IPS DF 6.9 (cell line): ENCODE results near the gene ANKRD18B.
"Not testable (repeated sequence)": the region's sequence is repeated elsewhere in the genome, so short reads cannot be mapped to it uniquely, and the experiment has no call there.

Source experiments
- DNase-seq: peaks from one replicate; pipeline ENCODE4 v3.0.0-alpha.2; 2013; ENCODE audit warnings: low read depth, low spot score
- H3K27ac ChIP-seq: one replicate; pipeline ENCODE4 v1.5.1; 2013; ENCODE audit warnings: low read length, control low read depth
- H3K27me3 ChIP-seq: 2 replicates; pipeline ENCODE4 v1.6.1; 2013; ENCODE audit warnings: mild to moderate bottlenecking, low read length; ENCODE audit not compliant: control insufficient read depth, insufficient read depth
- H3K36me3 ChIP-seq: 2 replicates; pipeline ENCODE4 v1.6.1; 2013; ENCODE audit warnings: low read length; ENCODE audit not compliant: control insufficient read depth, insufficient read depth
- H3K4me1 ChIP-seq: 2 replicates; pipeline ENCODE4 v1.6.1; 2013; ENCODE audit warnings: low read length; ENCODE audit not compliant: control insufficient read depth, insufficient read depth
- H3K4me3 ChIP-seq: 2 replicates; pipeline ENCODE4 v1.5.1; 2013; ENCODE audit warnings: mild to moderate bottlenecking, low read length
- H3K9me3 ChIP-seq: 2 replicates; pipeline ENCODE4 v1.6.1; 2013; ENCODE audit warnings: low read length, inconsistent platforms; ENCODE audit not compliant: control insufficient read depth, insufficient read depth
- WGBS: extraction: QIAGEN DNeasy Blood & Tissue Kit; methylation state at CpG from one replicate; pipeline ENCODE4 v1.1.7; 2013; ENCODE audit warnings: mixed read lengths, missing lambda C conversion rate; ENCODE audit not compliant: insufficient read length, insufficient coverage; 5-methylcytosine and 5-hydroxymethylcytosine counted together

The ANKRD18B gene

DNA sequence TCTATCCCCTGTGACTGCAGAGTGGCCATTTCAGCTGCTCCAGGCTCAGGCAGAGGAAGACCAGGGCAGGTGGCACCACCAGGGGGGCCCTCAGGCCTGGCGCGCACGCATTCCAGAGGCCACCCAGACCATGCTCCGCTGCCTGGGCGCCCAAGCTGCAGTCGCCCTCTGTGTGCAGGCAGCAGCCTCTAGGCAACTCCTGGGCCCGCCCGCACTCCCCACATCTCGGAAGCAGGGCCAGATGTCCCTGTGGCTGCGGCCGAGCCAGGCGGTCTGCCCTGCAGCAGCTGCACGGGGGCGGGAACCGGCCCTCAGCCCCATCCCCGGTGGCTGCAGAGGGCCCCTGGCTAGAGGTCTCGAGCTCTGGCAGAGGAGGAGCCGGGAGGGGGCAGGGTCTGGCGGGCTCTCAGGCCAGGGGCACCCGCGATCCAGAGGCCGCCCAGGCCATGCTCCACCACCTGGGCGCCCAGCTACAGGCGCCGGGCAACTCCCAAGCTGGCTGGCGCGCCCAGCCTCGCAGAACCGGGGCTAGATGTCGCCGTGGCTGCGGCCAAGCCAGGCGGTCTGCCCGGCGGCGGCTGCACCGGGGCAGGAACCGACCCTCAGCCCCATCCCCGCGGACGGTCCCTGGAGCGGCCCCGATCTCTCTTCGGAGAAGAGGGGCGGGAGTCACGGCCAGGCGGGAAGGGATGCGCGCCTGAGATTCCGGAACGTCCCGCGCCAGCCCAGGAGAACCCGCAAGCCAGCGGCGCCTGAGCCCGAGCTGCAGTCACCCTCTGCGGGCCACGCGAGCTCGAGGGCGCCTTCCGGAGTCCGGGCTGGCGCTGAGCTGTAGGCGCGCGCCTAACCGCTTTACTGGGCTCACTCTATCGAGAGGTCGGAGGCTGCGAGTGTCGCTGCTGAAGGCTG, at the start of gene ANKRD18B:
TSS of gene ANKRD18B (plus strand) at position 855 of the 909 bp plus-strand sequence. CDS start 239 bp downstream, outside the sequence.
- not testable (repeated sequence) for H3K4me1 ChIP-seq, H3K27me3 ChIP-seq, H3K27ac ChIP-seq, DNase-seq, H3K9me3 ChIP-seq, H3K36me3 ChIP-seq
- peak within 1 kb of the TSS; percentile 66; the same call in 1 of the 2 replicates for H3K4me3 ChIP-seq
- WGBS: no CpG with 5 or more reads among the region's 73 CpGs

DNA sequence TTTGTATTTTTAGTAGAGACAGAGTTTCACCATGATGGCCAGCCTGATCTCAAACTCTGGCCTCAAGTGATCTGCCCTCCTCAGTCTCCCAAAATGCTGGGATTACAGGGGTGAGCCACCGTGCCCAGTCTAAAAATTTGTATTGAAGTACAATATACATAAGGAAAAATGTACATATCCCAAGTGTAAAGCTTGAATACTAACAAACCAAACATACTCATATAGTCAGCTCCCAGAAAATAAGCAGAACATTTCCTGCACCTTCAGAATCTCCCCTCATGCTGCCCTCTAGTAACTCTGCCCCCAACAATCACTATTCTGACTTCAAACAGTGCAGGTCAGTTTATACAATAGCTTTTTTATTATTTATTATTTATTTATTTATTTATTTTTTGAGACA, 48.7 kb upstream of the ANKRD18B start:
- H3K36me3 ChIP-seq: no peaks in the 10 kb centered on the region
- H3K4me3 ChIP-seq: no peak overlapping the region
- H3K9me3 ChIP-seq: no peaks in the 10 kb centered on the region
- no peaks in the 10 kb centered on the region for H3K27me3 ChIP-seq
- H3K4me1 ChIP-seq: no peaks in the 10 kb centered on the region
- DNase-seq: no peak
- H3K27ac ChIP-seq: no peak overlapping the region
- WGBS: no CpG with 5 or more reads among the region's 1 CpG

DNA sequence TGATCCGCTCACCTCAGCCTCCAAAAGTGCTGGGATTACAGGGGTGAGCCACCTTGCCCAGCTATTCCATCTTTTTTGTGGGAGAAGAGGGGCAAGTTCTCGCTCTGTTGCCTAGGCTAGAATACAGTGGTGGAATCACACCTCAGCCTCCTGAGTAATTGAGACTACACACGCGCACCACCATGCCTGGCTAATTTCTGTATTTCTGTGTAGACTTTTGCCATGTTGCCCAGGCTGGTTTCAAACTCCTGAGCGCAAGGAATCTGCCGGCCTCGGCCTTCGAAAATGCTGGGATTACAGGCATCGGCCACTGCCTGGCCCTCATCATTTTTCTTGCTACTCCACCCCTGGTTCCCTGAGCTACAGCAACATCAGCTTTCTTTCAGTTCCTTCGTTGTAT, 47.5 kb upstream of the ANKRD18B start:
- Histone ChIP-seq H3K4me1 (no peaks in the 10 kb centered on the region), H3K4me3 (no peak overlapping the region), H3K27me3 (no peaks in the 10 kb centered on the region), H3K36me3 (no peaks in the 10 kb centered on the region), H3K27ac (no peak overlapping the region), H3K9me3 (no peaks in the 10 kb centered on the region)
- DNase-seq: no peak
- WGBS: no CpG with 5 or more reads among the region's 10 CpGs

DNA sequence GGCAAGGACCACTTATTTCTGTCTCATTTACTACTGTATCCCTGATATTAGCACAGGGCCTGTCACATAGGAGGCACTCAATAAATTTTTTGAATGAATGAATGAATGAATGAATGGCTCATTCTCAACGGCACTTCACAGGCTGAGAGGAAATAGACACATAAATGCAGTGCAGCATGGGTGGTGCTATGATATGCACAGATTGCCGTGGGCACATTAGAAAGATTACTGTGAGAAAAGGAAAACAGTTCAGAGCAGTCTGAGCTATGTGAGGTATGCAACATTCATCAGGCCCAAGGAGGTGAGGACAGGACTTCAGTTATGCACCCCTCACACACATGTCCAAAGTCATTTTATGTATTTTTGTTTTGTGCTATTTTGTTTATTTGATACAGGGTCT, 43.9 kb upstream of the ANKRD18B start:
- no peak overlapping the region for H3K27ac ChIP-seq
- WGBS: no CpG with 5 or more reads among the region's 2 CpGs

DNA sequence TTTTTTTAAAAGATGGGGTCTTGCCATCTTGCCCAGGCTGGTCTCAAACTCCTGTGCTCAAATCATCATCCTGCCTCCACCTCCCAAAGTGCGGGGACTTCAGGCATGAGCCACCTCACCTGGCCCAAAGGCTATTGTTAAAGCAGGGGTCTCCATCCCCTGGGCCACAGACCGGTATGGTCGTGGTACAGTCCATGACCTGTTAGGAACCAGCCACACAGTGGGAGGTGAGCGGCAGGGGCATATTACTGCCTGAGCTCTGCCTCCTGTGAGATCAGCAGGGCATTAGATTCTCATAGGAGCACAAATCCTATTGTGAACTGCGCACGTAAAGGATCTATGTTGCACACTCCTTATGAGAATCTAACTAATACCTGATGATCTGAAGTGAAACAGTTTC, 43.1 kb upstream of the ANKRD18B start:
- Histone ChIP-seq H3K4me1 (no peaks in the 10 kb centered on the region), H3K27ac (no peak overlapping the region), H3K9me3 (no peaks in the 10 kb centered on the region), H3K36me3 (no peaks in the 10 kb centered on the region), H3K27me3 (no peaks in the 10 kb centered on the region), H3K4me3 (no peak overlapping the region)
- WGBS: no CpG with 5 or more reads among the region's 6 CpGs
- DNase-seq: no peak

More for the DNA sequence above, 43.9 kb upstream of the ANKRD18B start:
- Histone ChIP-seq H3K4me1 (no peaks in the 10 kb centered on the region), H3K27me3 (no peaks in the 10 kb centered on the region), H3K36me3 (no peaks in the 10 kb centered on the region), H3K9me3 (no peaks in the 10 kb centered on the region), H3K4me3 (no peak overlapping the region)
- no peak for DNase-seq

DNA sequence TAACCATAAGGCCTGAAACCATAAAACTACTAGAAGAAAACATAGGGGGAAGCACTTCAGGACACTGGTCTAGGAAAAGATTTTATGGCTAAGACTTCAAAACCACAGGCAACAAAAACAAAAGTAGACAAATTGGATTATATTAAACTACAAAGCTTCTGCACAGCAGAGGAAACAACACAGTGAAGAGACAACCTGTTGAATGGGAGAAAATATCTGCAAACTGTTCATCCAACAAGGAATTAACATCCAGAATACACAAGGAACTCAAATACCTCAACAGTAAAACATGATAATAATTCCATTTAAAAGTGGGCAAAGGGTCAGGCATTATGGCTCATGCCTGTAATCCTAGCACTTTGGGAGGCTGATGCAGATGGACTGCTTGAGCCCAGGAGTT, 38.7 kb upstream of the ANKRD18B start:
- not testable (repeated sequence) for H3K36me3 ChIP-seq, H3K27ac ChIP-seq, H3K4me3 ChIP-seq, H3K4me1 ChIP-seq, DNase-seq, H3K27me3 ChIP-seq, H3K9me3 ChIP-seq

DNA sequence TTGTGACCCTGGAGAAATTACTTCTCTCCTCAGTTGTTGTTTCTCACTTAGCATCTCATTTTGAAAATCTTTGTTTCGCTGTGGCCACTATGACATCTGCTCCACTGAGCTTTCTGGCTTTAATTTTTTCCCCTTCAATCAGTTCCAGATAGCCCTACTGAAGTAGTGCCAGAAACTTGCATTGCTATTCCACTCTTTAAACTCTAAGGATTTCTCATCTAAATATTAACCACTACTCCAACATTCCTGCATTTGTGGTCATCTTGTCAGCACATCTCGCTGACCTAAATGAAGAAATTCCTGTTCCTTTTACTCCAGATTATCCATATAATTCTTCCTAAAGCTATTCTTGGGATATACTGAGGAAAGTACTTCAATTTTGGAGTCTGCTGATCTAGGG, 35.0 kb upstream of the ANKRD18B start:
- H3K4me3 ChIP-seq: no peak overlapping the region
- no peak overlapping the region for H3K27ac ChIP-seq
- H3K36me3 ChIP-seq: no peaks in the 10 kb centered on the region
- no peaks in the 10 kb centered on the region for H3K27me3 ChIP-seq
- WGBS: no CpG with 5 or more reads among the region's 2 CpGs
- no peaks in the 10 kb centered on the region for H3K9me3 ChIP-seq
- H3K4me1 ChIP-seq: no peaks in the 10 kb centered on the region
- DNase-seq: no peak

DNA sequence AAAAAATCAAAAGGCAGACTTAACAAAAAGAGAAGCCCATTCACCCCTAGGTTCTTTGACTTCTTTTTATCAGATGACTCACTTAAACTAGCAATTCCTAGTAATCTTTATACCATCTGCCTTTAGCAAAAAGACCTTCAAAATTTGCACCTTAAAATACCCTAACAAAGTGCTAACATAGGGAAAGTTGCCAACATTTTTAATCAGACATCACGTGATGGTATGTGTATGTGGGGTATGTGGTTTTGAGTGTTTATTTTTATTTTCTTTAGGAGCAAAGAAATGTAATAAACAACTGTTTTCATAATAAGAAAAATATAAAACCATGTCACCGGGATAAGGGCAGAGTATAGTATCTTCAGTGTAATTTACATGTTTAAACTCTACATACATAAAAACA, 30.2 kb upstream of the ANKRD18B start:
- 100% methylated on average over 1 of the region's 2 CpGs for WGBS
- DNase-seq, H3K27me3 ChIP-seq, H3K9me3 ChIP-seq, H3K4me3 ChIP-seq, H3K27ac ChIP-seq, H3K4me1 ChIP-seq, H3K36me3 ChIP-seq: not testable (repeated sequence)

DNA sequence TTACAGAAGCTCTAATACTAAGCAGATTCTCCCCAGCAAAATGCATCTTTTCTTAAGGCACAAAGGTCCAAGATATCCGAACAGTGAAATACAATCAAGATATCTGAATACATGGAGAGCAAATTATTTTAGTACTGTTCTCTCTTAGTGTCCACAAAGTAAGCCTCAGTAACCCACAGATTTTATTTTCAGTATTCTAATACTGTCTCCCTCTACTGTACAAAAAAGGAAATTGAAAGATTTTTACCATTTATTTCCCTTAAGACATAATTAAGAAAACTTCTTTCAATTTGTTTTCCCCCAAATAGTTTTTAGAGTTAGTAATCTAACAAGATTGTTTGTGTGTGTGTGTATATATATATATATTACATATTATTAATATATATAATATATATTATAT, 25.7 kb upstream of the ANKRD18B start:
- WGBS: no CpG with 5 or more reads among the region's 1 CpG
- no peak for DNase-seq

DNA sequence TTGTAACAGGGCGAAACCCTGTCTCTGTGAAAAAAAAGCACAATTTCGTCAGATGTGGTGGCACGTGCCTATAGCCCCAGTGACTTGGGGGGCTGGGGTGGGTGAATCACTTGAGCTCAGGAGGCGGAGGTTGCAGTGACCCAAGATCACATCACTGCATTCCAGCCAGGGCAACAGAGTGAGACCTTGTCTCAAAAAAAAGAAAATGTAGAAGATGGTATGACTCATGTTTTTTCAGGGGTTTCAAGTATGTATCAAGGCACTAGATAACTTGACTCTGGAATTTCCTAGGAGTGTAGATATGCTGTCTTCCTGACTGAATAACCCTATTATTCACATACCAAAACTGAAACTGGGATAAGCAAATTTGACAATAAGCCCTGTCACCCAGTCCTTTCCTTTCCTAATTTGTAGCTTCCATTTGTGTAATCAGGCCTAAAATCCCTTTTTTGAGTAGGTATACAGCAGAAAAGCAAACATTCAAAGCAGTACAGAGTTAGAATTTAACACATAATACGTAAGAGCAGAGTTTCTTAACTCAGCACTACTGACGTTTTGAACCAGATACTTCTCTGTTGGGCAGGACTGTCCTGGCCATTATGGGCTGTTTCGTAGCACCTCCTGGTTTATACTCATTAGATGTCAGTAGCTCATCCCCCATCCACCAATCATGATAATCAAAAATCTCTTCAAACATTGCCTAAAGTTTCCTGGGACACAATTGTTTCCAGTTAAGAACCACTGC, 17.3 kb upstream of the ANKRD18B start:
- WGBS: no CpG with 5 or more reads among the region's 7 CpGs
- no peak for DNase-seq
- no peaks in the 10 kb centered on the region for H3K9me3 ChIP-seq
- no peaks in the 10 kb centered on the region for H3K4me1 ChIP-seq
- H3K4me3 ChIP-seq: no peak overlapping the region
- no peak overlapping the region for H3K27ac ChIP-seq
- no peaks in the 10 kb centered on the region for H3K36me3 ChIP-seq
- no peaks in the 10 kb centered on the region for H3K27me3 ChIP-seq

More for the DNA sequence above, 25.7 kb upstream of the ANKRD18B start:
- Histone ChIP-seq H3K27me3 (no peaks in the 10 kb centered on the region), H3K36me3 (no peaks in the 10 kb centered on the region), H3K9me3 (no peaks in the 10 kb centered on the region), H3K4me3 (no peak overlapping the region), H3K27ac (no peak overlapping the region), H3K4me1 (no peaks in the 10 kb centered on the region)
